Lung (tissue), 12 donors: ENCODE results near the gene MYL12B. TPM values are rescaled to one million over a fixed set of nuclear protein-coding genes. Genes with fewer than 3 reads are reported as not detected.

Experiments used
- ATAC-seq: fragments of 200-7000 bp; cut with Tn5 transposase; one replicate; pipeline ENCODE4 v1.9.1; 2020; ENCODE audit warnings: moderate number of reproducible peaks; ENCODE audit not compliant: insufficient read depth, low FRiP score
- DNase-seq, 3 donors: peaks; one replicate each; pipeline ENCODE4 v3.0.0-alpha.2; 2013 to 2017
- H3K27ac ChIP-seq, 2 donors: one replicate each; pipeline ENCODE4 v1.5.1; 2013; ENCODE audit warnings: mild to moderate bottlenecking in 2 of 2, moderate library complexity in 2 of 2, control low read depth in 1 of 2, inconsistent platforms in 1 of 2, low read depth in 1 of 2, low read length in 1 of 2
- H3K27me3 ChIP-seq, 3 donors: one replicate each; pipeline ENCODE4 v1.5.1; 2013; ENCODE audit warnings: low read length in 2 of 3; ENCODE audit not compliant: control insufficient read depth in 3 of 3, insufficient read depth in 3 of 3
- H3K36me3 ChIP-seq, 4 donors: one replicate each; pipeline ENCODE4 v1.5.1; 2013; ENCODE audit warnings: low read length in 4 of 4, mild to moderate bottlenecking in 1 of 4, moderate library complexity in 1 of 4; ENCODE audit not compliant: control insufficient read depth in 4 of 4, insufficient read depth in 4 of 4
- H3K4me1 ChIP-seq, 5 donors: one replicate each; pipeline ENCODE4 v1.5.1; 2013; ENCODE audit warnings: low read length in 5 of 5, mild to moderate bottlenecking in 2 of 5, moderate library complexity in 1 of 5; ENCODE audit not compliant: control insufficient read depth in 5 of 5, insufficient read depth in 5 of 5
- H3K4me3 ChIP-seq: one replicate; pipeline ENCODE4 v1.5.1; 2013; ENCODE audit warnings: mild to moderate bottlenecking, control low read depth, moderate library complexity
- H3K9ac ChIP-seq, 2 donors: one replicate each; pipeline ENCODE4 v1.5.1; 2013; ENCODE audit warnings: low read length in 2 of 2, control low read depth in 1 of 2; ENCODE audit not compliant: insufficient read depth in 1 of 2
- H3K9me3 ChIP-seq, 4 donors: one replicate each; pipeline ENCODE4 v1.5.1; 2013; ENCODE audit warnings: low read length in 3 of 4, mild to moderate bottlenecking in 1 of 4, moderate library complexity in 1 of 4; ENCODE audit not compliant: control insufficient read depth in 4 of 4, insufficient read depth in 3 of 4
- WGBS, 2 donors: extraction: QIAGEN DNeasy Blood & Tissue Kit; methylation state at CpG; one replicate each; pipeline ENCODE4 v1.1.7; 2013; 5-methylcytosine and 5-hydroxymethylcytosine counted together
- polyA plus RNA-seq, 2 donors: library from polyadenylated mRNA; stranded (reverse); fragments of 200-250 nt; gene quantifications; one replicate each; pipeline ENCODE4 v1.2.1, GENCODE V29; 2013
- total RNA-seq, 2 donors: library from RNA; depleted of rRNA in 1 of 2; stranded (reverse); fragments of >200 nt in 1 of 2; gene quantifications; one replicate each; pipeline ENCODE4 v1.2.1, GENCODE V29; 2014 to 2021
- TF ChIP-seq, protein P1 (sequence below): IDR thresholded peaks from 2 replicates; pipeline ENCODE4 v1.5.1; 2012; ENCODE audit warnings: mild to moderate bottlenecking; ENCODE audit errors: control extremely low read depth, extremely low read depth
- donor health status: control.
- donor health status: control.
- donor health status: Bipolar disorder and iron deficiency.
- donor health status: healthy.
- donor health status: DM: yes; HTN: yes; CAD: no.

MYL12B gene
- total and polyA plus RNA-seq, 4 donors: 249 to 1,047 (median 418) TPM

DNA sequence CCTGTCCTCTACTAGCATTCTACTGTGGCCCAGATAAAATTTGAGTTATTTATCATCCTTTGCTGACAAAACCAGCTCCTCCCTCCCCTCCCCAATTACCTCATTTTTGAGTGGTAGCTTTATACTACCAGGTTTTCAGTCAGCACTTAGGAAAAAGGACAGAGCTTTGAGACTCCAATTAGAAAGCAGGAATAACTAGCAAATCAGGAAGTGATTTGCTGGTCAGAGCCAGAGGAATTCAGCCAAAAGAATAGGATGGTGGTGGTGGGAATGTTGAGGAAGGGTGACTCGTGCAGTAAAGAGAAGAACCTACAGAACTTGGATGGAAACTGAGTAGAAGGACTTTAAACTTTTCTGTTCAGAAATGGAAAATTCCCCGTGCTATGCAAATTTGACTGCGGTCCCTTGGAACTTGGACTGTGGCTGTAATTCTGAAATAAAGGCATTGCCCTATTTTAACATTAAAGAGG is 3.7 kb downstream of the MYL12B start:
- H3K9ac ChIP-seq: no peak overlapping the region
- no peak overlapping the region for H3K4me3 ChIP-seq
- no peak for DNase-seq
- H3K4me1 ChIP-seq: peaks cover 0 to 64% (median 11%) of the 10 kb centered on the region in 5 donors
- no peak overlapping the region for H3K27ac ChIP-seq
- 65 to 79% methylated on average over 3 of the region's 3 CpGs for WGBS, 2 donors
- ATAC-seq: no peak
- H3K9me3 ChIP-seq: no peaks in the 10 kb centered on the region
- TF ChIP-seq, protein P1, sequence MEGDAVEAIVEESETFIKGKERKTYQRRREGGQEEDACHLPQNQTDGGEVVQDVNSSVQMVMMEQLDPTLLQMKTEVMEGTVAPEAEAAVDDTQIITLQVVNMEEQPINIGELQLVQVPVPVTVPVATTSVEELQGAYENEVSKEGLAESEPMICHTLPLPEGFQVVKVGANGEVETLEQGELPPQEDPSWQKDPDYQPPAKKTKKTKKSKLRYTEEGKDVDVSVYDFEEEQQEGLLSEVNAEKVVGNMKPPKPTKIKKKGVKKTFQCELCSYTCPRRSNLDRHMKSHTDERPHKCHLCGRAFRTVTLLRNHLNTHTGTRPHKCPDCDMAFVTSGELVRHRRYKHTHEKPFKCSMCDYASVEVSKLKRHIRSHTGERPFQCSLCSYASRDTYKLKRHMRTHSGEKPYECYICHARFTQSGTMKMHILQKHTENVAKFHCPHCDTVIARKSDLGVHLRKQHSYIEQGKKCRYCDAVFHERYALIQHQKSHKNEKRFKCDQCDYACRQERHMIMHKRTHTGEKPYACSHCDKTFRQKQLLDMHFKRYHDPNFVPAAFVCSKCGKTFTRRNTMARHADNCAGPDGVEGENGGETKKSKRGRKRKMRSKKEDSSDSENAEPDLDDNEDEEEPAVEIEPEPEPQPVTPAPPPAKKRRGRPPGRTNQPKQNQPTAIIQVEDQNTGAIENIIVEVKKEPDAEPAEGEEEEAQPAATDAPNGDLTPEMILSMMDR: no peak
- H3K27me3 ChIP-seq: no peaks in the 10 kb centered on the region
- peaks cover 0 to 5% (median 0%) of the 10 kb centered on the region in 4 donors for H3K36me3 ChIP-seq

DNA sequence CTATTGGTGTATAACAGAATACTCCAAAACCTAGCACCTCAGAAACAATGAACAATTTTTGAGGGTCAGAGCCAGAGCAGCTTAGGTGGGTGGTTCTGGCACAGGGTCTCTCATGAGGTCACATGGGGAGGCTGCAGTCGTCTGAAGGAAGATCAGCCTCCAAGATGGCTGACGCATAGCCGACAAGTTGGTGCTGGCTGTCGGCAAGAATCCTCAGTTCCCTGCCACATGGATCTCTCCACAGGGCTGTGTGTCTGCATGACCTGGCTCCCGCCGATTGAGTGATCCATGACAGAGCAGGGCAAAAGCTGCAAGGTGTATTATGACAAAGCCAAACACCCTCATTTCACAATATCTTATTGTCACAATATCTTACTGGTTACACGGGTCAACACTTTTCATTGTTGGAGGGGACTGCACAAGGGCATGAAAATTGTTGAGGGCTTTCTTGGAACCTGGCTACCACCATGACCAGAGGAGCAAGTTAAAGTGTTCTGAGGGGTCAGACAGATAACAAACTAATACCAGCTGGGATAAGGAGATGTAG is 4.2 kb downstream of the MYL12B start:
- no peak overlapping the region for H3K27ac ChIP-seq
- H3K27me3 ChIP-seq: no peaks in the 10 kb centered on the region
- no peaks in the 10 kb centered on the region for H3K9me3 ChIP-seq
- 50 to 56% methylated on average over 7 of the region's 7 CpGs for WGBS, 2 donors
- ATAC-seq (no peak), DNase-seq (no peak)
- peaks cover 0 to 5% (median 0%) of the 10 kb centered on the region in 4 donors for H3K36me3 ChIP-seq
- H3K4me1 ChIP-seq: peaks cover 0 to 64% (median 13%) of the 10 kb centered on the region in 5 donors
- TF ChIP-seq, protein P1: no peak
- H3K9ac ChIP-seq: no peak overlapping the region
- H3K4me3 ChIP-seq: no peak overlapping the region

DNA sequence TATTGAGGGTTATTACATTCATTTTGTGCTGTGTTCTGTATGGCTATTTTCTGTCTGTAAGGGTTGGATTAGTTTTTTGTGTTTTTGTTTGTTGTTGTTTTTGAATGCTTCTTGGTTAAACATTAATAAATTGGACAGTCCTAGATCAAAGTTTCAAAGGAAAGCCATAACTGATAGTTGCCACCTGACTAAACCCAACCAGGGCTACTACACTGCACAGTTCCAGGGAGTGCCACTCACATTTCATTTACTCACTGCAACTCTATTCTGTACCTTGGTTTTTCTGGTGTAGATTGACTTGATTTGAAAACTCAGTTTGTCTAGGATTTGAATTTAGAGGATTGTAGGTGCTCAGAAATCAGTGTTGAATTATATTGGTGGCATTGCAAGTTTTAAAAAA is 6.4 kb downstream of the MYL12B start:
- ATAC-seq (no peak), DNase-seq (no peak)
- H3K27me3 ChIP-seq: no peaks in the 10 kb centered on the region
- peaks cover 0 to 70% (median 7%) of the 10 kb centered on the region in 5 donors for H3K4me1 ChIP-seq
- peaks cover 0 to 6% (median 4%) of the 10 kb centered on the region in 4 donors for H3K36me3 ChIP-seq
- no peak overlapping the region for H3K9ac ChIP-seq
- TF ChIP-seq, protein P1: no peak
- H3K27ac ChIP-seq: no peak overlapping the region
- H3K4me3 ChIP-seq: no peak overlapping the region
- no peaks in the 10 kb centered on the region for H3K9me3 ChIP-seq
